ENCODE data around the gene SCT.
"Not testable (repeated sequence)": the region's sequence is repeated elsewhere in the genome, so short reads cannot be mapped to it uniquely, and the experiment has no call there.

The SCT gene, protein sequence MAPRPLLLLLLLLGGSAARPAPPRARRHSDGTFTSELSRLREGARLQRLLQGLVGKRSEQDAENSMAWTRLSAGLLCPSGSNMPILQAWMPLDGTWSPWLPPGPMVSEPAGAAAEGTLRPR

DNA sequence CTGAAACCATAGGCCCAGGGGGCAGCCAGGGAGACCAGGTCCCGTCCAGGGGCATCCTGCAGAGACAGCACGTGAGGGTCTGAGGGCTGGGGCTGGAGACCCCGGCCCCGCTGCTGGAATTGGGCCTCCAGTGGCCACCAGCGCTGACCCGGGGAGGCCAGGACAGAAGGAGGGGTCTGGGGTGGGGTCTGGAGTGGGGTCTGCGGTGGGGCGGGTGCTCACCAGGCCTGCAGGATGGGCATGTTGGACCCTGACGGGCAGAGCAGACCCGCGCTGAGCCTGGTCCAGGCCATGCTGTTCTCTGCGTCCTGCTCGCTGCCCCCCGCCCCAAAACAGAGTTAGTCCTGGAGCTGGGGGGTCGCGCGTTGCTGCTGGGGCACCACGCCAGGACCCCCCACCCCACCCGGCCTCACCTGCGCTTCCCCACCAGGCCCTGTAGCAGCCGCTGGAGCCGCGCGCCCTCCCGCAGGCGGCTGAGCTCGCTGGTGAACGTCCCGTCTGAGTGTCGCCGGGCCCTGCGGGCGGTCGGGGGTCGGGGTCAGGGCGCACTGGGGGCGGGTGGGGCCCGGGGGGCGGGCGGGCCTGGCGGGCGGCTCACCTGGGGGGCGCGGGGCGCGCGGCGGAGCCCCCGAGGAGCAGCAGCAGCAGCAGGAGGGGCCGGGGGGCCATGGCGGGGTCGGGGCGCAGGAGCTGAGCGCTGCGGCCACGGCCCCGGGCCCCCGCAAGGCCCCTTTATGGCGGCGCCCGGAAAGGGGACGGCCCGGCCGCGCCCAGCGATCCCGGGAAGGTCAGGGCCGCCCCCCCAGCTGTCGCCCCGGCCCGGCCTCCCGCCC is at the start of gene SCT:
Gene SCT, minus strand, starts transcription at position 707 of the 833 bp plus-strand sequence. Its CDS starts 38 bp downstream, at position 669.
- DNase-seq = no peak

DNA sequence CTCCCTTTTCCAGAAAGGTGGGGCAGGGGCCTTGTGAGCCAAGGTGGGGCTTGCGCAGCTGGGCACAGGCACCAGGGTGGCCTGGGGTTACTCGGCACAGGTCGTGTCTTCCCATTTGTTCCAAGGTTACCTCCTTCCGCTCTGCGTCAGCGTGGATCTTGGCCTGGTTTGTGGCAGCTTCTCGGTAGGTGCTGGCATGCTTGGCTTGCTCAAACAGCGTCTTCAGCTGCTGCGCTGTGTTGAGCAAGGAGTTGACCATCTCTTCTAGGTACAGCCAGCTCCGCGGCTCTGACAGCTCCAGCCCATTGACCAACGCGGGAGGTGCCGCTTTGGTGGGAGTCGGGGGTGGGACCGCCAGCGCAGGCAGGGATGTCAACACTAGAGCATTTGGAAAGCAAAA is 47.4 kb upstream of the SCT start:
- DNase-seq = no peak

DNA sequence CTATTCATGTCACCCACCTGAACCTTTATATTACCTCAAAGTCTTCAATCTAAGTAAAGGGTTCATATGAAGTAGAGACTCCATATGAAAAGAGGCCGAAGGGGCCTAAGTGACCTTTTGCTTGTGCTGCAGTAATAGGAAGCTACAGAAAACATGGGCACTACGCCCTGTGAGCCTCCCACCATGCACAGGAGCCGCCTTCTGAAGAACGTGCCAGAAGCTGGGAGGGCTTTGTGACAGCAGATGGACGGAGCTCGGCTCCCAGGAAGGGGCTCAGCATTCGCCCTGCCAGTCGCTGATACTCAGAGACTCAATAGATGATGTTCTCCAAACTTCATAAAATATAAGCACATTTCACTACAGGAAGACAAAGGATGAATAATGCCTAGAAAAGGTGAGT is 46.9 kb upstream of the SCT start:
- DNase-seq = no peak

DNA sequence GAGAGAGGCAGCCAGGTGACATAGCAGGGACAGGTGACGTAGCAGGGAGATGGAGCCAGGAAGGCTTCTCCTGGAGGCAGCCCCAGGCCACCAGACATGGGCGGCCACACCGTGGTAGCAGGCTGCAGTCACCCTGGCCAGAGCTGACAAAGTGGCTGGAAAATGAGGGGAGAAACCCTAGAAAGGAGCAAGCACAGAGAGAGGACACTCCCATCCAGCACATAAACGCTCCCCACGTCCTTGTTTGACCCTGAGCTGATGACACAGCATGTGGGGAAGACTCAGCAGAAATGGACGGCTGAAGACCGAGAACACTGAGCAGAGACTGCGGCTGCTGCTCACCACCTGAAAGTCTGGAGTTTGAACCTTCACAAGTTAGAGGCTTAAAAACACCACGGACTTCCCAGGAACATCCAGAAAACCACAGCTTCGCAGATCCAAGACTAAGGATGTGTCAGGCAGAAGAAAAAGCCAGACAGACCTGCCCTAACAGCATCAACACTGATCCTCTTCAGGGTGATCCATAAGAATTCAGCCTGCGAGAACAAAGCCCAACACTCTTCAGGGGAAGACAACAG is 38.8 kb upstream of the SCT start:
- DNase-seq = no peak

DNA sequence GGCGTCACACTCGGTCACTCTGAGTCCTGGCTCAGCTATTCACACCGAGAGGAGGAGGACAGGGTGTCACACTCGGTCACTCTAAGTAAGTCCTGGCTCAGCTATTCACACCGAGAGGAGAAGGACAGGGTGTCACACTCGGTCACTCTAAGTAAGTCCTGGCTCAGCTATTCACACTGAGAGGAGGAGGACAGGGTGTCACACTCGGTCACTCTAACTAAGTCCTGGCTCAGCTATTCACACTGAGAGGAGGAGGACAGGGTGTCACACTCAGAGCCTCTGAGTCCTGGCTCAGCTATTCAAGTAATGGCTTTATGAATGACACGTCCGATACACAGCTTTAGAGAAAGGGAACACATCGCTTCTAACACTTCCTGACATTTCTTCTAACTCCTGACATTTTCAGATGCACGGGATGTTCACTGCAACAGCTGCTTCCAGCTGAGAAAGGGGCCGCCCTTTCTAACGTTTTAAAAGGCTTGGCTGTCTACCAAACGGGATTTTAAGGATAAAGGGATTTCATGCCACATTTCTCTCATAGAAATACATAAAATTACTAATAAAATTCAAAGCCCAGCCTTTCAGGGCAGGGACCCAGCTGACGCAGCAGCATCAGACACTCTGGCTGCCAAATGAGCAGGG is 38.2 kb upstream of the SCT start:
- DNase-seq = no peak

DNA sequence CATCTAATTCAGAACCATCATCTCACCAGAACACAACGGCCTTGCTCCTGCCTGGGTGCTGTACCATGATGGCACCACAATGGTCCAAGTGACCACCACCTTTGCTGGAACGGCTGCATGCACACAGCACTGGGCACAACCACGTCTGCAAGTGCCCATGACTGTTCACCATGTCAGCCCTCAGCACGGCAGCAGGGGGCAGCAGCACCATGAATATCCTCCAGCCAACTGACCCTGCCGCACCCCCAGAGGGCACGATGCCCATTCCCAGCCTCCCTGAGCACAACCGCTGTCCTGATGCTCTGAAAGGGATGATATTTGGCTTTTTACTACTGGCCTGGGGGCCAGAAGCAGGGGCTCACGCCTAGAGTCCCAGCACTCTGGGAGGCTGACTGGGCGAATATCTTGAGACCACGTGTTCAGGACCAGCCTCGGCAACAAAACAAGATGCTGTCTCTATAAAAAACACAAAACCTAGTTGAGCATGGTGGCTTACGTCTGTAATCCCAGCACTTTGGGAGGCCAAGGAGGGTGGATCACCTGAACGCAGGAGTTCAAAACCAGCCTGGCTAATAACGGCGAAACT is 35.8 kb upstream of the SCT start:
- peak; percentile 10 to 37 (median 10) for DNase-seq

DNA sequence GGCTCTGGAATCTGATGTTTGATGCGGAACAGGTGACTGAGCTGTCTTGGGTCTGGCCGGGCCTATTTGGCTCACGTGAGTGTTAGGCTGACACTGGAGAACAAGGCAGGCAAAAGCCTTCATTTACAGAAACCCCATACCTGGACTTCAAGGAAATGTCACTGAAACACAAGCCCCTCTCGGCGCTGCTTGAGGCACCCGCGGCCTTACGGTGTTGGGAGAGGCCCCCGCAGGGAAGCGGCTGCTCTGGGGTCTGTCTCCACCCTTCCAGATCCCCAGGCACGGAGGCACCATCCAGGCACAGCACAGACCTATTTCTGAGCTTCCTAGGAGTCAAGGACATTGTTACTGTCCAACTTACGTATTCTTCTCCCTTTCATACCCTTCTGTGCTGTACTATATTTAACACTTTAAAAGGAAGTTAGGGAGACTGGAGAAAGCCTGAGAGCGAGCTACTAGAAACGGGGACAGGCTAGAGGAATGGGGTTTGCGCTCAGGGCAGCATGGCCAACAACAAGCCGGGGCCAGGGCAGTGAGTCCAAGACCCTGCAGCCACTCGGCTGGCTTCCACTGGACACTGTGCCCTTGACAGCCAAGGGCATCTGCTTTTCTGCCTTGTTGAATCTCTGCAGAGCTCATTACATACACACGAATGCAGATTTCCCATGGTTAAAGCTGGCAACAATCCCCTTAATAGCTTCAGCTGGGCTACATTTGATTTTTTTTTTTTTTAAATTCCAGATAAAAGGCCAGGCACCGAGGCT is 33.9 kb upstream of the SCT start:
- no peak for DNase-seq

DNA sequence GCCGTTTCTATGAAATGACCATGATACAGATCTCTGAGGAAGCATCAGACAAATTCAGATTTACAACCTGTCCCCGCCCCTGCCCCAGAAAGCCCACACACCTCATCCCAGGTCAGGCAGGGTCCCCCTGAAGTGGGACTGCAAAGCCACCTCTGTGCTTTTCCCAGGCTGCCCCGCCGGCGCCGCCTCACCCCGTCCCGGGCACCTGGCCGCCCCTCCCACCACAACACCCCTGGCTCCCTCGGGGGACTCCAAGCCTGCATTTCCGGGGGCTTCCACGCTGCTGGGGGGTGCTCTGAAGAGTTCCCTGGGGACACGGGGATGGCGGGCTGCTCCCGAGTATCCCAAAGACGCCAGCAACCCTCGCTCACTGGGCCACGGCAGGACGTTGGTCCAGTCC is 33.3 kb upstream of the SCT start:
- DNase-seq = no peak

DNA sequence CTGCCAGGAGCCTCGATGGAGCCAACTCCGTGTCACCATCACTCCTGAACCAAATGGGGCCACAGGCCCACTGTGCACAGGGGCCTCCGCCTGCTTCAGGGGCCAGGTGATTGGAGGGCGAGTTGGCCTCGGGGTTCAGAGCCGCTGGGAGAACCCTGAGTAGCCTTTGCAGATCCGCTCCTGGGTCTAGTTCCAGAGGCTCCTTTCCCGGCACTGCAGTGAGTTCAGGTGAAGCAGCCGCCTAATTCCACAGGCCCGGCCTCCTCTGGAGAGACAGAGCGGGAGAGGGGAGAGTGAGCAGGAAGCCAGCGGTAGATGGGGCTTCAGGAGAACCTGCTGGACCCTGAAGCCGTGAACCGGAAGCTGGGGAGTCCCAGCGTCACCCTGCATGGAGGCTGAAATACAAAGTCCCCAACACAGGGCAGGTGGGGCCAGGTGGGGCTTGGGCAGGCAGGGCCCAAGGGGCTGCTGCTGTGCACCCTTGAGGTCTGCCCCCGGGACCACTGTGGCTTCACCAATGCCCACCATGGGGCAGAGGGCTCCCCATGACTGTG is 32.6 kb upstream of the SCT start:
- no peak for DNase-seq

DNA sequence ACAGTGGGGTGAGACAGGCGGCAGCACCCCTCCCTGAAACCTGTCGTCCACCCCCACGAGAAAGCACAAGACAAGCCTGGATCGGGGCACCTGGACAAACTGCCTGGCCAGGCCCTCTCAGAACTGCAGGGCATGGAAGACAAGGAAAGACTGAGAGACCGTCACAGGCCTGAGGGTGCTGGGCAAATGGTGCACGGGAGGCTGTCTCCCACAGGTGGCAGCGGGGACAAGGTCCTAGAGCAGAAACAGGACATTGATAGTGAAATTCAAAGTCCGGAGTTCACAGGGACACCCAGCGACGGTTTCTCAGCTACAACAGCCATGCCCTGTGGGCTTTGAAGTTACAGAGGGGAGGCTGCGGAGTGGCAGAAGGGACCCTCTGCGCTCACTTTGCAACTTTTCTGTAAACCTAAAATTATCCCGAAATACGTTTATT is 30.7 kb upstream of the SCT start:
- no peak for DNase-seq

DNA sequence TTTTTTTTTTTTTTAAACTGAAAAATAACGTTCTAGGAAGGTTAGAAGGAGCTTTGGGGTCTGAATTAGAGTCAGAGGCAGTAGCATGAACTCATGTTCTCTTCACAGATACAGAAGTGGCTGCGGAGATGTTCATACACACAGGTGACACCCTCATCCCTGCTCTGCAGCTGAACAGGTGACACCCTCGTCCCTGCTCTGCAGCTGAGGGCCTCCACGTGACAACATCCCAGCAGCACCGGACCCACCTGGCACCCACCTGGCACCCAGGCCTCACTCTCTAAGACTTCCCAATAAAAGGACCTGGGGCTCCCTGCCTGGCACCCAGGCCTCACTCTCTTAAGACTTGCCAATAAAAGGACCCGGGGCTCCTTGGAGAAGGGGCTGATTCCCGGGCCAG is 29.9 kb upstream of the SCT start:
- DNase-seq = no peak

DNA sequence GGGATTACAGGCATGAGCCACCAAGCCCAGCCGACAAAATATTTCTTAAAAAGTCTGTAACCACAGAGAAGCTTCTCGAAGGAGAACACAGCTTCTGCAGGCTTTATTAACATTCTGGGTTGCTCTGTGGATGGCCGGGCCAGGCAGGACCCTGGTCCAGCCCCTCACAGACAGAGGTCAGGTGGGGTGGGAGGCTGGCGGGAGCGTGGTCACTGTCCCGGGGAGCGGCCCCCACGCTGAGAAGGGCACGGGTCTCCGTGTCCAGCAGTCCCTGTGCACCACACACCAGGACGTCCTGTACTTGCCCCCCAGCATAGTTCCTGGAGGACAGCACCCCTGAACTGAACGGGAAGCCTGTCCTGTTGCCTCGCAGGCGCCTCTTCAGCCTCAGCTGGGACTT is 29.4 kb upstream of the SCT start:
- DNase-seq = no peak

DNA sequence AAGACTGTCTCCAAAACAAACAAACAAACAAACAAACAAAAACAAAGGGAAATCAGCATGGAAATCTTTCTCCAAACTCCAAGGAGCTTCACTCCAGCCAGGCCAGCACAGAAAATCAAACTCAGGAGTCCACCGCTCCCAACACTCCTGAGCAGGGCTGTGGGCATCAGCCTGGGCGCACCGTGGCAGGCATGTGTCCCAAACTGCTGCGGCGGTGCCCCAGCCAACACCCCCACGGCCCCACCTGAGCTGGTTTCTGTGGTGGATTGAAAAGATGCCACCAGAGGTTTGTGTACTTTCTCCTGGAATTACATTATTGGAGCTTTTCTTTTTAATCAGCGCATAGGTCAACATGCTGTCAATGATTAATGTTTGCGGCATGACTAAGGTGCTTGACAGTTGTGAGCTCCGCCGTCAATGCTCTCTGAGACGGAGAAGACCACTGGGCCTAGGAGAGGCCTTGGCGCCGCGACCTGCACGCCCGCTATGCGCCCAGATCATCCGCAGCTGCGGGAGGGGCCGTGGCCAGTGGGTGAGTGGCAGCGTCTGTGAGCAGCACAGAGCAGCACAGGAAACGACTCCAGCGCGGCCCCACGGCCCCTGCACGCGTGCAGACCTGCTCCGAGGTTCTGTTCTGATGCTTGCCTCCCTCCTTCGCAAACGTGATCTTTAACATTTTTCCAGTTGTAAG is 28.2 kb upstream of the SCT start:
- no peak for DNase-seq

DNA sequence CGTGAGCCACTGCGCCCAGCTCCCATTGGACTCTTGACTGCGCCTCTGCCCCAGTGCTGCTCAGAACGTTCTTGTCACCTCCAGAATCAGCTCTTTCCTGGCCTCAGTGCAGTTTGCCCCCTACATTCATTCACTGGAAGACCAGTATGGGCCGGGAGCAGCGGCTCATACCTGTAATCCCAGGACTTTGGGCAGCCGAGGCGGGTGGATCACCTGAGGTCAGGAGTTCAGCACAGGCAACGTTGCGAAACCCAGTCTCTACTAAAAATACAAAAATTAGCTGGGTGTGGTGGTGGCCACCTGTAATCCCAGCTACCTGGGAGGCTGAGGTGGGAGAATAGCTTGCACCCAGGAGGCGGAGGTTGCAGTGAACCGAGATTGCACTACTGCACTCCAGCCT is 27.5 kb upstream of the SCT start:
- DNase-seq = not testable (repeated sequence)

DNA sequence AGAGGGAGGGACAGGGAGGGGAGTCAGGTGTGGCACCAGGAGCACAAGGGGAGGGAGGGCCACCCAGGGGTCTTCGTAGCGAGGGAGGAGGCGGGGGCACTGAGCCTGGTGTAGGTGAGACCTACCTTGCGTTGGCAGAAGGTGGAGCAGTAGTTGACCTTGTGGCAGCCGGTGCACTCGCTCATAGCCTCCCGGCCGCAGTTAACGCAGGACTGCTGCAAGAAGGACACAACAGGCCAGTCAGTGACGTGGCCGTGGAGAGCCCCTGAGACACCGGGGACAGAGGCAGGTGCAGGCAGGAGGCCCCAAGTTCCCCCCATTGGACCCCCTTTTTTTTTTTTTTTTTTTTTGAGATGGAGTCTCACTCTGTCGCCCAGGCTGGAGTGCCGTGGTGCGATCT is 26.9 kb upstream of the SCT start:
- DNase-seq = no peak

DNA sequence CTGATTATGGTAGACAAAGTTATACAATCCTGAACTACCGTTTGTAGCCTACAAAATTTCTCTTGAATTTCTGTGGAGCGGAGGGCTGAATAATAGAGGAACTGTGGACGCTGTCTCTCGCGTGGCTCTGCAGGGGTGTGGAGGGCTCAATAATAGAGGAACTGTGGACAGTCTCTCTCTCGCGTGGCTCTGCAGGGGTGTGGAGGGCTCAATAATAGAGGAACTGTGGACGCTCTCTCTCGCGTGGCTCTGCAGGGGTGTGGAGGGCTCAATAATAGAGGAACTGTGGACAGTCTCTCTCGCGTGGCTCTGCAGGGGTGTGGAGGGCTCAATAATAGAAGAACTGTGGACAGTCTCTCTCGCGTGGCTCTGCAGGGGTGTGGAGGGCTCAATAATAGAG is 26.2 kb upstream of the SCT start:
- DNase-seq = not testable (repeated sequence)

DNA sequence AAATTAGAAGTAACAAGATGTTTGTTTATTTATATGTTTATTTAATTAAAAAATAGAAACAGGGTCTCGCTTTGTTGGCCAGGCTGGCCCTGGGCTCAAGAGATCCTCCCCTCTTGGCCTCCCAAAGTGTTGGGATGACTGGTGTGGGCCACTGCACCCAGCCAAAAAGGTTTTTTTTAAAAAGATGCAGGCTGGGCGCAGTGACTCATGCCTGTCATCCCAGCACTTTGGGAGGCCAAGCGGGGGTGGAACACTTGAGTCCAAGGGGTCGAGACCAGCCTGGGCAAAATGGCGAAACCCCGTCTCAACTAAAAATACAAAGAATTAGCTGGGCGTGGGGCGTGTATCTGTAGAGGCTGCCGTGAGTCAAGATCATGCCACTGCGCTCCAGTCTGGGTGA is 23.5 kb upstream of the SCT start:
- no peak for DNase-seq

DNA sequence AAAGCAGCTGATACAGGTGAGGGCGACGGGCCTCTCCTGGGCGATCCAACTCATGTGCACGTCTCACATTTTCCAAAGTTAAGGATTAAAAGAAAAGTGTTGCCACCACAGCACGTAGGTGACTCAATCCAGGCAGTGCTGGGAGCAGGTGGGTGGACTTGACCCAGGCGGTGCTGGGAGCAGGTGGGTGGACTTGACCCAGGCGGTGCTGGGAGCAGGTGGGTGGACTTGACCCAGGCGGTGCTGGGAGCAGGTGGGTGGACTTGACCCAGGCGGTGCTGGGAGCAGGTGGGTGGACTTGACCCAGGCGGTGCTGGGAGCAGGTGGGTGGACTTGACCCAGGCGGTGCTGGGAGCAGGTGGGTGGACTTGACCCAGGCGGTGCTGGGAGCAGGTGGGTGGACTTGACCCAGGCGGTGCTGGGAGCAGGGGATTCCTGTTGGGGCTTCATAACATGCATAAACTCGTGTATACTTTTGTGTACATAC is 20.7 kb upstream of the SCT start:
- DNase-seq = not testable (repeated sequence)

DNA sequence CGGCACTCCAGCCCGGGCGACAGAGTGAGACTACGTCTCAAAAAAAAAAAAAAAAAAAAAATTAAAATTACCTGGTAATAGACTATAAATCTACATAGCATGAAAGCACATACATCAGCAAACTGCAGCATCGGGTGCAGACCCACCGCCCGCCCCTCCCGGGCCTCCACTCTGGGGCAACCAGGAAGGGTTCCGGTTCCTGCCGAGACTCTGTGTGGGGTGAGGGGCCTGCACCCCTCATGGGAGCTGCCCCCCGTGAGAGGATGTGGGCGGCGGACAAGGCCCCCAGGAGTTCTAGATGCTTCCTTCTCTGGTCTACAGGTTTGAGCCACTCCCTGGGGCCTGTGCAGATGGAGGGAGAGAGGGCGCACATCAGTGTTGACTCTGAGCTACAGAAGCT is 19.2 kb upstream of the SCT start:
- no peak for DNase-seq

DNA sequence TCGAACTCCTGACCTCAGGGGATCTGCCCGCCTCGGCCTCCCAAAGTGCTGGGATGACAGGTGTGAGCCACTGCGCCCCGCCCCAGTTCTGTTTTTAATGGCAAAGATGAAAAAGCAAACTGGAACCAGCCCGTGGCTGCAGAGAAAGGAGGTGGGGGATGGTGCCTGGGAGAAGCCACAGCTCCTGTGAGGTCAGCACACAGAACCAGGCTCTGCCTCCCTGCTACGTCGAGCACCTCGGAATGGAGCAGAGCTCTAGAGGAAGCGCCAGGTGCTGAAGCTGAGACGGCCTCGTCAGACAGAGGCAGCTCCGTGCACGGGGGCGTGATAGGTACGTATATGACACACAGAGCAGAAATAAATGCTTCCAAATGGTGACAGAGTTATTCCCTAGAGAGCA is 18.6 kb upstream of the SCT start:
- peak in 1 of 3 experiments; percentile 19 for DNase-seq
